Activated CD8-positive, alpha-beta memory T cell treated with anti-CD3 and anti-CD28 coated beads for 36 hours (primary cell): ENCODE results near the gene HELB. TPM values are rescaled to one million over a fixed set of nuclear protein-coding genes. Genes with fewer than 3 reads are reported as not detected.

ENCODE experiments used
- CTCF ChIA-PET: fragments of 350-600 bp; sonication (Branson Sonifier 250); formaldehyde crosslinking; loops from one replicate; lab custom pipeline; 2021; ENCODE audit warnings: antibody characterized with exemption; lab: Charles Lee
- POLR2A ChIA-PET: fragments of 350-600 bp; sonication (Branson Sonifier 250); formaldehyde crosslinking; loops from one replicate; lab custom pipeline; 2021; ENCODE audit warnings: antibody characterized with exemption; lab: Charles Lee
- total RNA-seq, 2 experiments: library from RNA; stranded (reverse); gene quantifications; one replicate each; pipeline ENCODE4 v1.2.3, GENCODE V29; 2021

Gene HELB
- total RNA-seq, 2 experiments from 2014 or later, result 10.6 to 12.1 TPM

GRCh38 chr12:66345212-66345611 is 42.9 kb downstream of the HELB start:
- ChIA-PET CTCF (interaction anchor here (1.5 kb wide), 1 partner anchor 186 kb away, joined by 3 read pairs; no protein-coding TSS in a partner anchor), POLR2A (no interaction called here)

- CTCF ChIA-PET, result interaction anchor here (1.5 kb wide), 1 partner anchor 186 kb away, joined by 3 read pairs; no protein-coding TSS in a partner anchor
- POLR2A ChIA-PET, result no interaction called here
These were observed 43.7 kb downstream of the HELB start for GRCh38 chr12:66345956-66346355.

- POLR2A ChIA-PET, result interaction anchor here (0.5 to 0.7 kb wide), 3 partner anchors 34 to 129 kb away, joined by 3 to 4 read pairs (median 3); no protein-coding TSS in a partner anchor
- CTCF ChIA-PET, result no interaction called here
These were observed 49.0 kb downstream of the HELB start for GRCh38 chr12:66351301-66351700.

GRCh38 chr12:66352197-66352596 is 49.9 kb downstream of the HELB start:
- CTCF ChIA-PET, result no interaction called here
- POLR2A ChIA-PET, result no interaction called here

GRCh38 chr12:66352899-66353298 is 50.6 kb downstream of the HELB start:
- POLR2A ChIA-PET, result interaction anchor here (0.5 kb wide), 1 partner anchor 50 kb away, joined by 4 read pairs; no protein-coding TSS in a partner anchor
- CTCF ChIA-PET, result no interaction called here

- CTCF ChIA-PET, result no interaction called here
These were observed 52.0 kb downstream of the HELB start for GRCh38 chr12:66354291-66354690.

GRCh38 chr12:66359300-66359699 is 57.0 kb downstream of the HELB start:
- ChIA-PET POLR2A (no interaction called here), CTCF (no interaction called here)

More at GRCh38 chr12:66354291-66354690, 52.0 kb downstream of the HELB start:
- POLR2A ChIA-PET, result no interaction called here

- ChIA-PET CTCF (no interaction called here), POLR2A (no interaction called here)
These were observed 59.4 kb downstream of the HELB start for GRCh38 chr12:66361703-66362102.

- ChIA-PET CTCF (no interaction called here), POLR2A (no interaction called here)
These were observed 63.6 kb downstream of the HELB start for GRCh38 chr12:66365718-66366490.

- CTCF ChIA-PET, result no interaction called here
- POLR2A ChIA-PET, result interaction anchor here (0.6 kb wide), 1 partner anchor 30 kb away, joined by 11 read pairs; no protein-coding TSS in a partner anchor
These were observed 64.8 kb downstream of the HELB start for GRCh38 chr12:66367015-66367667.

GRCh38 chr12:66371982-66372381 is 69.7 kb downstream of the HELB start:
- ChIA-PET CTCF (no interaction called here), POLR2A (no interaction called here)

- CTCF ChIA-PET, result interaction anchor here (1.4 kb wide), 1 partner anchor 106 kb away, joined by 4 read pairs; no protein-coding TSS in a partner anchor
- POLR2A ChIA-PET, result no interaction called here
These were observed 73.3 kb downstream of the HELB start for GRCh38 chr12:66375560-66375959.

GRCh38 chr12:66379616-66380015 is 77.3 kb downstream of the HELB start:
- ChIA-PET CTCF (no interaction called here), POLR2A (no interaction called here)

- CTCF ChIA-PET, result no interaction called here
- POLR2A ChIA-PET, result no interaction called here
These were observed 78.7 kb downstream of the HELB start for GRCh38 chr12:66380769-66381535.

- ChIA-PET CTCF (no interaction called here), POLR2A (no interaction called here)
These were observed 84.8 kb downstream of the HELB start for GRCh38 chr12:66387117-66387516.

Other genes with a start within 250 kb of the HELB start
- 10 to 100 TPM; 42.3 to 46.5 TPM for gene LLPH, start 171.7 kb upstream of the HELB start, total RNA-seq
- 10 to 100 TPM; 52.4 to 53.4 TPM for gene TMBIM4, start 132.5 kb upstream of the HELB start, total RNA-seq
- gene IRAK3, start 113.3 kb upstream of the HELB start, total RNA-seq, result under 1 TPM; 0.21 to 0.25 TPM